SK-N-SH treated with all-trans-retinoic acid at 6 μM for 48 hours (cell line): ENCODE data around the gene PIK3R3.

Experiments used
- ARNTL ChIP-seq: fragments of 450-650 bp; formaldehyde crosslinking; IDR thresholded peaks from 2 replicates; pipeline ENCODE4 v1.5.0; 2020; ENCODE audit warnings: low read depth, mild to moderate bottlenecking, moderate library complexity, borderline replicate concordance
- CSDC2 ChIP-seq: fragments of 250-450 bp; sonication (Bioruptor Pico); IDR thresholded peaks from 2 replicates; pipeline ENCODE4 v1.5.0; 2020; ENCODE audit warnings: mild to moderate bottlenecking, moderate library complexity
- PATZ1 ChIP-seq: fragments of 250-450 bp; sonication (Bioruptor Pico); IDR thresholded peaks from 2 replicates; pipeline ENCODE4 v1.8.0; 2020; ENCODE audit warnings: mild to moderate bottlenecking, moderate library complexity, borderline replicate concordance
- TCF4 ChIP-seq: fragments of 250-450 bp; sonication (Bioruptor Pico); IDR thresholded peaks from 2 replicates; pipeline ENCODE4 v1.8.0; 2021; ENCODE audit warnings: mild to moderate bottlenecking, moderate library complexity, borderline replicate concordance
- TOX ChIP-seq: fragments of 250-450 bp; sonication (Bioruptor Pico); IDR thresholded peaks from 2 replicates; pipeline ENCODE4 v1.8.0; 2021; ENCODE audit warnings: mild to moderate bottlenecking, moderate library complexity, borderline replicate concordance
- ZFP30 ChIP-seq: fragments of 450-650 bp; formaldehyde crosslinking; IDR thresholded peaks from 2 replicates; pipeline ENCODE4 v1.5.0; 2022; ENCODE audit warnings: mild to moderate bottlenecking, moderate library complexity
- ZNF8 ChIP-seq: fragments of 450-650 bp; formaldehyde crosslinking; IDR thresholded peaks from 2 replicates; pipeline ENCODE4 v1.5.0; 2020; ENCODE audit warnings: mild to moderate bottlenecking, moderate library complexity

DNA sequence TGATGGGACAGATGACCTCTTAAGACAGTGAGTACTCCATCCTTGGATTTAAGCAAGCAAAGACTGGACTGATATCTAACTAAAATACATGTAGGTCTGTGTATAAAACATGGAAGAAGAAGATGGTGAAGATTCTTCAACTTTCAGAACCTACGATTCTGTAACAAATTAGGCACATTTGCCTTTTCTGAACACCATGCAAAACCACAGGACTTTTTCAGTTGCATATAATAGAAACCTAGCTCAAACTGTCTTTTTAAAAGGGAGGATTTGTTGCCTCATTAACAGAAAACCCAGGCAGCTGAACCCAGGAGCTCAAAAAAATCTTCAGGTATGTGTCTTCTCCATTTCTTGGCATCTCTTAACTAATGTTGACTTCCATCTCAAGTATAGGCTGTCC is 27.8 kb upstream of the PIK3R3 start:
- TF ChIP-seq PATZ1 (no peak), TOX (CRISPR knock-in tag) (no peak), ZFP30 (CRISPR knock-in tag) (no peak), CSDC2 (CRISPR knock-in tag) (no peak), ARNTL (CRISPR knock-in tag) (no peak), TCF4 (no peak), ZNF8 (no peak)
